Measurements from ENCODE around the gene C2orf74.

DNA sequence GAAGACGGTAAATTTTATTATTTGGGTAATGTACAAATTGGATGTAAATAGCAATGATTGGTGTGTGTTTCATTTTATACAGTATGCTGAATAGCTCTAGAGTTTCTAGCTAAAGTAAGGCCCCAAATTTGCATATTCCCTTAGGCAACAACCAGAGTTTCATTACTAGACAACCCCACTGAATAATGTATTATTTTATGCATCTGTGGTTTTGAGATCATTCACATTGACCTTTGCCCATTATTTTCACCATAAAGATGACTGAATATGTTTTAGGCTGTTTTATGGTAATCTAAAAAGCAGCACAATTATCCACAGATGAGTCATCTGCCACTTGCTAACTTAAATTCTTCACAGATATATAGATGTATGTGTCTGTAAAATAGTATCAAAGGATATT is 44.5 kb upstream of the C2orf74 start:
- TF ChIP-seq ZNF274 (IDR thresholded peaks at IDR 0.05; ENCODE audit: low read depth, low read length) (no peak), YY1 (IDR thresholded peaks at IDR 0.05; ENCODE audit: insufficient read depth, insufficient read length) (no peak)
